Naive B cell (primary cell): ENCODE measurements around the gene ACTRT3. TPM values are rescaled to one million over a fixed set of nuclear protein-coding genes. Genes with fewer than 3 reads are reported as not detected.

ENCODE experiments used
- ATAC-seq, 2 donors: fragments of 150-1000 bp; cut with Tn5 transposase; 2 replicates each; pipeline ENCODE4 v1.10.0; 2021; ENCODE audit warnings: low read depth in 2 of 2, mild to moderate bottlenecking in 2 of 2, moderate library complexity in 2 of 2
- DNase-seq: peaks from one replicate; pipeline ENCODE4 v3.0.0; 2022
- H3K27ac Mint-ChIP-seq, 6 donors: one replicate each; pipeline ENCODE4 v1.8.0; 2020 to 2022; ENCODE audit warnings: mild to moderate bottlenecking in 6 of 6, mixed read lengths in 6 of 6, moderate library complexity in 5 of 6, inconsistent platforms in 2 of 6
- H3K27me3 Mint-ChIP-seq, 3 donors: one replicate each; pipeline ENCODE4 v1.8.0; 2021 to 2022; ENCODE audit warnings: mixed read lengths in 3 of 3, mild to moderate bottlenecking in 1 of 3
- H3K36me3 Mint-ChIP-seq, 2 donors: one replicate each; pipeline ENCODE4 v1.8.0; 2020 to 2022; ENCODE audit warnings: mixed read lengths in 2 of 2, inconsistent platforms in 1 of 2, mild to moderate bottlenecking in 1 of 2
- H3K4me1 Mint-ChIP-seq, 3 donors: one replicate each; pipeline ENCODE4 v1.8.0; 2020 to 2022; ENCODE audit warnings: mixed read lengths in 3 of 3, inconsistent platforms in 1 of 3, mild to moderate bottlenecking in 1 of 3, moderate library complexity in 1 of 3
- H3K4me3 Mint-ChIP-seq, 8 donors: one replicate each; pipeline ENCODE4 v1.8.0; 2020 to 2022; ENCODE audit warnings: mild to moderate bottlenecking in 8 of 8, mixed read lengths in 8 of 8, moderate library complexity in 8 of 8, inconsistent platforms in 2 of 8
- H3K9me3 Mint-ChIP-seq, 7 donors: one replicate each; pipeline ENCODE4 v1.8.0; 2020 to 2022; ENCODE audit warnings: mixed read lengths in 7 of 7, mild to moderate bottlenecking in 5 of 7, inconsistent platforms in 2 of 7, moderate library complexity in 1 of 7
- polyA plus RNA-seq, 6 donors: library from polyadenylated mRNA; unstranded; fragments of 300-500 nt; fragmentation: Illumina TruSeq; gene quantifications; one replicate each; pipeline ENCODE4 v1.2.3, GENCODE V29; 2021; ENCODE audit warnings: low read depth in 6 of 6

The ACTRT3 gene
- under 1 TPM in 5 of 6 donors, not detected in 1; 0.12 to 0.59 (median 0.23) TPM for polyA plus RNA-seq

DNA sequence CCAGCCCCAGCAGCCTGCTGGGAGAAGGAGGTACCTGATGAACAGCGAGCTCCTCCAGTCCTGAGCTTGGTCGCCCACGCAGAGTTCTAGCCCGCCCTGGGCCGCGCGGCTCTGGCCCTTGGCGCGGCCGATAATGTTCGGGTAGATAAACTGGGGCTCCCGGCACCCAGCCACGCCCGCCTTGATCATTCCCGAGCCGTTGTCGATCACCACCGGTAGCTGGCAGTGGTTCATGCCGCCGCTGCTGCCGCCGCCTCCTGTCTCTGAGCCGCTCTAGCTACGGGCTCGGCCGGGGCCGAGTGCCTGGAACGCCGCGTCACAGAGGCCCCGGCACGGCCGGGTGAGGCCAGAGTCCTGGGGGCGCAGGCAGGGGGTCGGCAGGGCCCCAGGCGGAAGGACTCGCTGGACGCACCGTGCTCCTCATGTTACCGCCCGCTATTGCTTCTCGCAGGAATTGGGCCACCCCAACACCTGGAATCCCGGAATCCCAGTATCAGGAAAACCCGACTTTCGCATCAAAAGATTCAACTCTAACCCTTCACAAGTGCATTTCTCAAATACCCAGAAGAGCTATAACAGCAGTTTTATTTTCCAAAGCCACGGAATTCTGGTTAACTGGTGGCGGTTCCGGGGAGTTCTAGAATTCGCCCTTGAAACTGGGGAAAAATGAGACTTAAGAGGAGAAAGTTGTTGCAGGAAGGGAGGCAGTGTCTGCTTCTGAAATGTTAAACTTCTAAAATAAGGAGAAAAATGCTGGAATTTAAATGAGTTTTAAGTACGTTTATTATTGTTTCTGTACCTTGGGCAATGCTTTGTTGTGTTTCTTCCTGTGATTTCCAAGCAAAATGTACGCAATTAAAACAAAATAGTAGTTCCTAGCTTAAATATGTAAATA is at the start of gene ACTRT3:
Gene ACTRT3, minus strand, starts transcription at position 275 of the 895 bp plus-strand sequence. Its CDS starts 41 bp downstream, at position 234.
- H3K27ac Mint-ChIP-seq, result peak within 1 kb of the TSS; percentile 65 to 92 (median 84)
- H3K4me1 Mint-ChIP-seq, result peaks cover 17 to 40% (median 27%) of the 10 kb centered on the region in 3 donors
- H3K9me3 Mint-ChIP-seq, result peaks cover 0 to 22% (median 5%) of the 10 kb centered on the region in 7 donors
- DNase-seq (peak; percentile 48), ATAC-seq (peak; percentile 6)
- H3K27me3 Mint-ChIP-seq, result peaks cover 0 to 4% (median 0%) of the 10 kb centered on the region in 3 donors
- H3K36me3 Mint-ChIP-seq, result peaks cover 4 to 8% of the 10 kb centered on the region in 2 donors
- peak within 1 kb of the TSS; percentile 84 to 93 (median 92) for H3K4me3 Mint-ChIP-seq

DNA sequence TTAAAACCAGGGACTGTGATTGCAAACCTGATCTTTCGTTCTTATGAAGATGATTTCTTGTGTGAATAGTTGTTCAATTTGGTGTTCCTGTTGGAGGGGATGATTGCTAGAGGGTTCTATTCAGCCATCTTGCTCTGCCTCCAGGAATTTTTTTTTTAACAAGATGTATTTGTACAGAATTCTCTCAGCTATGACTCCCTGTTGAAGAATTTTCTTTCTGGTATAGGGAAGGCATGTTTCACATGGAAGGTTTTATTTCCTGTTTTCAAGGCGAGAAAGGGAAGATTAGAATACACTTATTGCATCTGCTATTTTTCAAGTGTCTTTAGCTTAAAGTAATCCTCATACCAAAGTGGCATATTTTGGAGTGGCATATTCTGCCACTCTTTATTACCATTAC is 49.0 kb upstream of the ACTRT3 start:
- Mint-ChIP-seq H3K9me3 (peaks cover 4 to 17% (median 9%) of the 10 kb centered on the region in 7 donors), H3K27ac (peak overlapping the region in 1 of 6 donors; percentile 52), H3K27me3 (peaks cover 0 to 4% (median 0%) of the 10 kb centered on the region in 3 donors)

DNA sequence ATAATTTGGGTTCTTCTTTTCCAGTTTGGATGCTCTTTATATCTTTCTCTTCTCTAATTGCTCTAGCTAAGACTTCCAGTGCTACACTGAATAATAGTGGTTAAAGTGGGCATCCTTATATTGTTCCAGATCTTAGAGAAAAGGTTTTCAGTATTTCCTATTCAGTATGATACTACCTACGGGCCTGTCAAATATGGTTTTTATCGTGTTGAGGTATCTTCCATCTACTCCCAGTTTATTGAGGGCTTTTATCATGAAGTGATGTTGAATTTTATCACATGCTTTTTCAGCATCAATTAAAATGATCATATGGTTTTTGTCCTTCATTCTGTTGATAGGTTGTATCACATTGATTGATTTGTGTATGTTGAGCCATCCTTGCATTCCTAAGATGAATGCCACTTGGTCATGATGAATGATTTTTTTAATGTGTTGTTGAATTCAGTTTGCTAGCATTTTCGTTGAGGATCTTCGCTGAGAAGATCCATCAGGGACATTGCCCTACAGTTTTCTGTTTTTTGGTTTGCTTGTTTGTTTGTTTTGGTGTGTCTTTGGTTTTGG is 46.3 kb upstream of the ACTRT3 start:
- H3K4me1 Mint-ChIP-seq, result peaks cover 30 to 47% (median 36%) of the 10 kb centered on the region in 3 donors
- no peak for ATAC-seq
- DNase-seq, result no peak
- peaks cover 4 to 17% (median 9%) of the 10 kb centered on the region in 7 donors for H3K9me3 Mint-ChIP-seq
- peaks cover 7 to 10% of the 10 kb centered on the region in 2 donors for H3K36me3 Mint-ChIP-seq
- H3K27me3 Mint-ChIP-seq, result no peaks in the 10 kb centered on the region
- peak overlapping the region in 1 of 8 donors; percentile 8 for H3K4me3 Mint-ChIP-seq
- peak overlapping the region in 4 of 6 donors; percentile 23 to 96 (median 50) for H3K27ac Mint-ChIP-seq

More for the DNA sequence above, 49.0 kb upstream of the ACTRT3 start:
- peaks cover 7 to 10% of the 10 kb centered on the region in 2 donors for H3K36me3 Mint-ChIP-seq
- H3K4me3 Mint-ChIP-seq, result peak overlapping the region in 1 of 8 donors; percentile 33
- DNase-seq (no peak), ATAC-seq (no peak)
- H3K4me1 Mint-ChIP-seq, result peaks cover 17 to 29% (median 28%) of the 10 kb centered on the region in 3 donors

DNA sequence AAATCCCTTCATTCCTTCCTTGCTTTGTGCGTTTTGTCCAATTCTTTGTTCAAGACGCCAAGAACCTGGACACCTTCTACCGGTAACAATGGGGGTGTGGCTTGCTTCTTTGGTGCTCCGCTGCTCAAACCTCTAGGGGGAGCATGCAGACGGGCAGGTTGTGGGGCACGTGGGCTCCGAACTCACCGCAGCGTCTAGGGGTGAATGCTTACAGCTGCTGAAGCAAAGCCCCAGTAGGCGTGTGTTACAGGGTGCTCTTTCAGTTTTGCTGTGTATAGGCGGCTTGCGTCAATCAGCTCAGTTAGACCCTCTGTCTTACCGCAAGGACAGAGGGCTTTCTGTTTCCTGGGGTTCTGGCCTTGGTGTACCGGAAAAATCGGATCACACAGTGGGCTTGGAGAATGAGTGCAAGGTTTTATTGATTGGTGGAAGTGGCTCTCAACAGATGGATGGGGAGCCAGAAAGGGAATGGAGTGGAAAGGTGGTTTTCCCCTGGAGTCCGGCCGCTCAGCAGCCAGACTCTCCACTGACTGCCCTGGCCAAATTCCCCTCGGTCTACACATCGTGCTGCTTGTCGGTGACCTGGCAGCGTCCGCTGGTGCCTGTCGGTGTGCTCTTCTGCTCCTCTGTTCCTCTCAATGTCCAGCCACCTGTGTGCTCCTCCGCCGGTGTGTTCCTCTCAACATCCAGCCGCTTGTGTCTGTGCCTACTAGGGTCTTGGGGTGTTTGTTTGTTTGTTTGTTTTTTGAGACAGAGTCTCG is 44.6 kb upstream of the ACTRT3 start:
- peak overlapping the region; percentile 75 to 95 (median 90) for H3K4me3 Mint-ChIP-seq
- no peaks in the 10 kb centered on the region for H3K27me3 Mint-ChIP-seq
- peaks cover 7 to 10% of the 10 kb centered on the region in 2 donors for H3K36me3 Mint-ChIP-seq
- ATAC-seq (peak; percentile 88), DNase-seq (peak; percentile 90)
- peak overlapping the region; percentile 92 to 98 (median 96) for H3K27ac Mint-ChIP-seq
- peaks cover 34 to 47% (median 36%) of the 10 kb centered on the region in 3 donors for H3K4me1 Mint-ChIP-seq
- peaks cover 4 to 17% (median 9%) of the 10 kb centered on the region in 7 donors for H3K9me3 Mint-ChIP-seq

DNA sequence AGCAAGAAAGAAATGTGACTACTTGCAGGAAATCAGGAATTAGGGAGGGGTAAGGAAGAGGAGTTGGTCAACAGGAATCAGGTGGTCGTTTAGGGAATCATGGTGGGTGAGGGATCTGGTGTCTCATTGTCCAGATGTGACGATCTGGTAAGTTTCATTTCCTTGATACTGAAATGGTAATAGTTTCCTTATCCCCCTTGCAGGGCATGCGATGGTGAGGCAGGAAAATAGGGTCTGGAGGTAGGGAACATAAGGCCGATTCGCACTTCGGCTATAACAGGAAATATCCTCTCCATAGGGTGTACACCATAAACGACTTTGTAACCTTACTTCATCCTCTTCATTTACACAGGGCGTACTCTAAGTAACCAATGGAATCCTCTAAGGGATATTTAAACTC is 43.9 kb upstream of the ACTRT3 start:
- Mint-ChIP-seq H3K9me3 (peaks cover 4 to 17% (median 9%) of the 10 kb centered on the region in 7 donors), H3K4me3 (peak overlapping the region; percentile 75 to 95 (median 90)), H3K36me3 (peaks cover 7 to 10% of the 10 kb centered on the region in 2 donors), H3K4me1 (peaks cover 30 to 43% (median 31%) of the 10 kb centered on the region in 3 donors), H3K27ac (peak overlapping the region; percentile 90 to 98 (median 96)), H3K27me3 (no peaks in the 10 kb centered on the region)
- DNase-seq, result no peak
- ATAC-seq, result no peak

DNA sequence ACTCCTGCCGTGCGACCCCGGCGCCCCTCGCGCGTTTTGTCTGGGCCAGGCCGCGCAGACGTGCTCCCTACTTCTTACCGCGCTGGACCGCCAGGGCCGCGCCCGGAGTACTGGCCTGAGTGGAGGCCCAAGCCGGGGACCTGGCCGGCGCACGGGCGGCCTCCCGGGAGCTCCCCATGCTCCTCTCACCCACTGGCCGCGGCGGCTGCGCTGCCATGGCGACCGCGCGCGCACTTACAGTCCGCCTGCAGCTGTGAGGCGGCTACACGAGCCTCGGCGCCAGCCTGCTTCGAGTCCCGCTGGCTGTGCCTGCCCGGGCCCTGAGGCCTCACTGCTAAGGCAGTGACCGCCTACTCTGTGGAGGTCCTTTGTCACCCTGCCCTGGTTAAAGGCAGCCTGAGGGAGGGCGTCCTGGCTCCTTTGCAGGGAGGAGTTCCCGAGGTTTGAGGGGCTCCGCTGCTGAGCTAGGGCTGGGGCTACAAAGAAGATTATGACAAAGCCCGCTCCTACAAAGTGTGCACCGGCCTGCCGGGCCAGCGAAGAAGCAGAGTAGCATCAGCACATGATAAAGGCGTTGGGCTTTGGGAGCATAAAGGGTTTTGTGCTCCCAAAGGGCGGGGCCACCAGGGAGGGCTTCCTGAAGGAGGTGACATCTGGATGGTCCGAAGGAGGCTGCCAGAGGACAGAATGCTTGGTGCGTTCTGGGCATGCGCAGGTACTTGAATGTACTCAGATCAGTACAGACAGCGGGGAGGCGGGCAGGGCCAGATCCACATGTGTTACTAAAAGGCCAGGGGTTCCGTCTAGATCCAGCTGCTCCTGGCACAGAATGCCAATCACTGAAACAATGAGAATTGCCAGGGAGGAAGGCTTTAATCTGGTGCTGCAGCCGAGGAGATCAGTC is 43.2 kb upstream of the ACTRT3 start, which contains the start of the genes LRRC34 and LRRIQ4:
Gene LRRC34, minus strand, starts transcription at position 573 of the 904 bp plus-strand sequence. Its CDS starts 356 bp downstream, at position 217.
Gene LRRIQ4, plus strand, starts transcription at position 539 of the 904 bp plus-strand sequence. CDS start 9,052 bp downstream, outside the sequence.
- H3K36me3 Mint-ChIP-seq, result peaks cover 7 to 10% of the 10 kb centered on the region in 2 donors
- H3K27me3 Mint-ChIP-seq, result no peaks in the 10 kb centered on the region
- H3K9me3 Mint-ChIP-seq, result peaks cover 4 to 17% (median 9%) of the 10 kb centered on the region in 7 donors
- peaks cover 24 to 39% (median 27%) of the 10 kb centered on the region in 3 donors for H3K4me1 Mint-ChIP-seq
- ATAC-seq (peak; percentile 57 to 58), DNase-seq (peak; percentile 70)
- H3K27ac Mint-ChIP-seq, result peak within 1 kb of the TSS; percentile 90 to 98 (median 96)
- peak within 1 kb of the TSS; percentile 75 to 95 (median 90) for H3K4me3 Mint-ChIP-seq

DNA sequence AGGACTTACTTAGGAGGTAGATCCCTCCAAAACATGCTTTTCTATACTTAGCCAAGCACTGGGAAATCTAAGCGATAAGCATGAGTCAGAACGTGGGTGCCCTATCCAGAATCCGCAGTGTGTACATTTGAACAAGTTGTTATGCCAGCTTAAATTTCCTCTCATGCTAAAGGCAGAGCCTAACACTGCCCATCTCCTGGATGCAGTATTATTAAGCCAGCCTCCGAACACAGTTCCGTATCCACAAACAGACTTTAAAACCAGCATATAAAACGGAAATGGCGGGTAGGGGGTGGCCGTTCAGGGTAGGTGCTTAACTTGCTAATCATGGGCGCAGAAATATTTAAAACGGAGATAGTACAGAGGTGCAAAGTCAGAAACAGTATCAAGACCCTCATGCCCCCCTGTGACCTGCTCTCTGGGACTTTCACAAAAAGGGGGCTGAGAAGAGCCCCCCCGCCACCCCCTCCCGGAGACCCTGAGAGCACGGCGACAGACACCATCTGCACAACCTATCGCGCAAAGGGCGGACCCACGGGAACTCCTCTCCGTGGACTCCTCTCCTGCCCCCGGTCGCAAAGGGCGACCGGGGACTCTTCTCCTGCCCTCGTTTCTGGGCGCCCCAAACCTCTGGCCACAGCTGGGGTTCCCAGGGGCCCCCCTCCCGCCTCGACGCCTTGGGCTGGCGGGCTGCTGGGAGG is 42.4 kb upstream of the ACTRT3 start:
- no peaks in the 10 kb centered on the region for H3K27me3 Mint-ChIP-seq
- H3K9me3 Mint-ChIP-seq, result peaks cover 4 to 15% (median 9%) of the 10 kb centered on the region in 7 donors
- H3K36me3 Mint-ChIP-seq, result peaks cover 7 to 10% of the 10 kb centered on the region in 2 donors
- peak; percentile 13 to 16 for ATAC-seq
- H3K4me3 Mint-ChIP-seq, result peak overlapping the region; percentile 75 to 95 (median 90)
- DNase-seq, result peak; percentile 40
- peak overlapping the region; percentile 24 to 98 (median 87) for H3K27ac Mint-ChIP-seq
- H3K4me1 Mint-ChIP-seq, result peaks cover 23 to 38% (median 27%) of the 10 kb centered on the region in 3 donors

DNA sequence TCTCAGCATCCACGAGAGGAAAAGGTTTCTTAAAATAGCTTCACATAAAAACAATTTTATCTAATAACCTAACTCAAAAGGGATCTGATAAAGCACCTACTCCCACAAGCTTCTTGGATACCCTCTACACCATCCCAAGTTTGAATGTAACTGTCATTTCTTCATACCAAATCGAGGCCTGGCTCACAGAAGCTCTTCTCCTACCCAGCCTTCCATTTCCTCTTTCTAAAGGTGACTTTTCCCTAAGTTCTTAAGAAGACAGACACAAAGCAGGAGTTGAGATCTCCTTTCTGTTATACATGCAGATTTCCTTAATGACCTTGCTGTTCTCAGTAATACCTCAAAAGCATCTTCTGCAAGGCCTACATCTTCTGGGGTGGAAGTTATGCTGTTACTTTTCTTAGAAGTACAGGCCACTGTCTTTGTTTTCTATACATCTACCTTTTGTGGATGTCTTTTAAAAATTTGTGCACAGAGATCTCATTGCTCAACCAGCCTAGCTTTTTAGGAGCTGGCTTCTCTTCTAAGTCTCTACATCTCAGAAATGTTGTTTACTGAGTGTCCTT is 40.0 kb upstream of the ACTRT3 start:
- Mint-ChIP-seq H3K4me3 (peak overlapping the region in 1 of 8 donors; percentile 16), H3K9me3 (peaks cover 0 to 2% (median 0%) of the 10 kb centered on the region in 7 donors), H3K36me3 (peaks cover 0 to 3% of the 10 kb centered on the region in 2 donors), H3K4me1 (peaks cover 21 to 31% (median 26%) of the 10 kb centered on the region in 3 donors), H3K27me3 (no peaks in the 10 kb centered on the region), H3K27ac (peak overlapping the region in 1 of 6 donors; percentile 26)
- DNase-seq, result no peak
- ATAC-seq, result no peak

DNA sequence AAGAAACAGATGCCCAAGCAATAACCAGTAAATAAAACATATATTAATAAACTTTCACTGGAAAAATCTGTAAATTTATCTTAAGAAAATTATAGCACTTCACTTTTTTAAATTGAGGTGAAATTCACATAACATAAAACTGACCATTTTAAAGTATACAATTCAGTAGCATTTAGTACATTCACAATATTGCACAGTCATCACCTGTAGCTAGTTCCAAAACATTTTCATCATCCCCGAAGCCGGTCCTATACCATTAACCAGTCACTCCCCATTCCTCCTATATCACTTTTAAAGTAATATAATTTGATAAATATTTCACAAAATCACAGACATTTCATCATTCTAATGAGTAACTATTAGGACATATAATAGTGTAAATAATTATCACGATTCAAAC is 35.3 kb upstream of the ACTRT3 start:
- ATAC-seq (no peak), DNase-seq (no peak)
- Mint-ChIP-seq H3K4me1 (peaks cover 0 to 6% (median 3%) of the 10 kb centered on the region in 3 donors), H3K4me3 (no peak overlapping the region), H3K9me3 (no peaks in the 10 kb centered on the region), H3K27ac (no peak overlapping the region), H3K27me3 (no peaks in the 10 kb centered on the region), H3K36me3 (peaks cover 0 to 3% of the 10 kb centered on the region in 2 donors)

DNA sequence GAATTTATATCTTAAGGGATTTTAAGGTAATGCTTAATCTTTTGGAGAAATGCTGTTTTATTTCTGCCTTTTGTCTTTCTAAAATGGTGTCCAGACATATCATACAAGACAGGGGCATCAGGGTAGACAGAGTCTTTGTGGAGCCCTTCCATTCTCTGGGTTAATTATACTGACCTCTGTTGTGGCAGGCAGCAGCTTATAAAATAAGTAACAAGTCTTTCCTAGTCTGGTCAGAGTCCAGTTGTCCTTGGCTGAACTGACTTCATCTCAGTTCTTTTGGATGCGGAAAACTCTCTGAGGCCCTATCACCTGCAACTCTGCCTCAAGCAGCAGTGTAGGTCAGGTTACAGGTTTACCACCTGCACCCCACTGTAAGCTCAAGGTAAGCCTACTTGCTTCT is 23.0 kb upstream of the ACTRT3 start:
- H3K27me3 Mint-ChIP-seq, result no peaks in the 10 kb centered on the region
- DNase-seq, result no peak
- peaks cover 0 to 5% (median 0%) of the 10 kb centered on the region in 3 donors for H3K4me1 Mint-ChIP-seq
- no peaks in the 10 kb centered on the region for H3K9me3 Mint-ChIP-seq
- no peak overlapping the region for H3K4me3 Mint-ChIP-seq
- peaks cover 0 to 7% of the 10 kb centered on the region in 2 donors for H3K36me3 Mint-ChIP-seq
- ATAC-seq, result no peak
- no peak overlapping the region for H3K27ac Mint-ChIP-seq
